ENCODE data around the gene KRR1.

DNA sequence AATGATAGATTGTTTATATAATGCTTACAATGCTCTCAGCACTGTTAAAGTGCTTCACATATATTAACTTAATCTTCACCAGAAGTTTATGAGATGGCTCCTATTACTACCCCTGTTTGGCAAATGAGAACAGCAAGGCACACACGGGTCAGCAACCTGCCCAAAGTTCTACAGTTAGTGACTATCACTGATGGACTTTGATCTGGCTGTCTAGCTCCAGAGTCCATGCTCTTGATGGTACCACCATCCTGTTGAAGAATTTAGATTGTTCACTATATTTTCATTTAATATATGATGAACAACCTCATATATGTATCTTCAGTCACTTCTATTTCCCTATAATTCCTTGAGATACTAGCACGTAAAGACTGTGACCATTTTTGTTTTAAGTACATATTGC lies 20.2 kb downstream of the KRR1 start:
- TF ChIP-seq, protein P1, sequence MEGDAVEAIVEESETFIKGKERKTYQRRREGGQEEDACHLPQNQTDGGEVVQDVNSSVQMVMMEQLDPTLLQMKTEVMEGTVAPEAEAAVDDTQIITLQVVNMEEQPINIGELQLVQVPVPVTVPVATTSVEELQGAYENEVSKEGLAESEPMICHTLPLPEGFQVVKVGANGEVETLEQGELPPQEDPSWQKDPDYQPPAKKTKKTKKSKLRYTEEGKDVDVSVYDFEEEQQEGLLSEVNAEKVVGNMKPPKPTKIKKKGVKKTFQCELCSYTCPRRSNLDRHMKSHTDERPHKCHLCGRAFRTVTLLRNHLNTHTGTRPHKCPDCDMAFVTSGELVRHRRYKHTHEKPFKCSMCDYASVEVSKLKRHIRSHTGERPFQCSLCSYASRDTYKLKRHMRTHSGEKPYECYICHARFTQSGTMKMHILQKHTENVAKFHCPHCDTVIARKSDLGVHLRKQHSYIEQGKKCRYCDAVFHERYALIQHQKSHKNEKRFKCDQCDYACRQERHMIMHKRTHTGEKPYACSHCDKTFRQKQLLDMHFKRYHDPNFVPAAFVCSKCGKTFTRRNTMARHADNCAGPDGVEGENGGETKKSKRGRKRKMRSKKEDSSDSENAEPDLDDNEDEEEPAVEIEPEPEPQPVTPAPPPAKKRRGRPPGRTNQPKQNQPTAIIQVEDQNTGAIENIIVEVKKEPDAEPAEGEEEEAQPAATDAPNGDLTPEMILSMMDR (IDR thresholded peaks at IDR 0.05): no peak
- no peak for TF ChIP-seq POLR2A (IDR thresholded peaks at IDR 0.05)
